HepG2 (cell line): Measurements from ENCODE around the gene PSD4. TPM values are rescaled to one million over a fixed set of nuclear protein-coding genes. Genes with fewer than 3 reads are reported as not detected.

Source experiments
- FOXK2 ChIP-seq: fragments of 450-650 bp; IDR thresholded peaks from 2 replicates; pipeline ENCODE4 v1.6.1; 2016
- FOXP1 ChIP-seq, 2 experiments: fragments of 450-650 bp in 1 of 2; IDR thresholded peaks; 2 replicates each; pipeline ENCODE4 v1.6.1; 2017 to 2018; ENCODE audit warnings: antibody characterized with exemption in 1 of 2
- GTF2F1 ChIP-seq: fragments of 150-350 bp; IDR thresholded peaks from 2 replicates; pipeline ENCODE4 v1.6.1; 2014; ENCODE audit warnings: low read length
- KAT2B ChIP-seq: fragments of 150-350 bp; IDR thresholded peaks from 2 replicates; pipeline ENCODE4 v1.6.1; 2014; ENCODE audit warnings: low read depth, low read length, borderline replicate concordance
- LCORL ChIP-seq, 2 experiments: fragments of 450-650 bp in 1 of 2; sonication (generic) in 1 of 2; formaldehyde crosslinking in 1 of 2; IDR thresholded peaks; 2 replicates each; pipeline versions ENCODE4 v1.5.0 to v1.6.1; 2017 to 2020; ENCODE audit warnings: antibody characterized with exemption in 1 of 2, missing genetic modification reagents in 1 of 2
- NCOA2 ChIP-seq: sonication (generic); formaldehyde crosslinking; IDR thresholded peaks from 2 replicates; pipeline ENCODE4 v1.8.0; 2022; ENCODE audit warnings: inconsistent platforms
- RNF2 ChIP-seq: fragments of 450-650 bp; conservative IDR thresholded peaks from 2 replicates; pipeline ENCODE4 v1.6.1; 2016; ENCODE audit warnings: low read depth
- SAFB2 ChIP-seq: sonication (generic); formaldehyde crosslinking; IDR thresholded peaks from 2 replicates; pipeline ENCODE4 v1.5.1; 2020; ENCODE audit warnings: missing genetic modification reagents, low read depth, mild to moderate bottlenecking, borderline replicate concordance
- TBX3 ChIP-seq: fragments of 450-650 bp; IDR thresholded peaks from 2 replicates; pipeline ENCODE4 v1.6.1; 2017; ENCODE audit warnings: antibody characterized with exemption, mild to moderate bottlenecking, inconsistent platforms, borderline replicate concordance
- TMF1 ChIP-seq: sonication (generic); formaldehyde crosslinking; IDR thresholded peaks from 2 replicates; pipeline ENCODE4 v1.8.1; 2022; ENCODE audit warnings: low read depth, missing genetic modification reagents
- U2AF2 ChIP-seq: fragments of 200-400 bp; formaldehyde crosslinking; IDR thresholded peaks from 2 replicates; pipeline ENCODE4 v1.6.1; 2017; ENCODE audit warnings: low read depth, mild to moderate bottlenecking, low read length
- ZFP62 ChIP-seq: sonication (generic); formaldehyde crosslinking; IDR thresholded peaks from 2 replicates; pipeline ENCODE4 v1.4.0; 2020; ENCODE audit warnings: missing genetic modification reagents
- ZMAT3 ChIP-seq: sonication (generic); formaldehyde crosslinking; conservative IDR thresholded peaks from 2 replicates; pipeline ENCODE4 v1.7.0; 2021; ENCODE audit warnings: missing genetic modification reagents
- ZMYM4 ChIP-seq: sonication (generic); formaldehyde crosslinking; IDR thresholded peaks from 2 replicates; pipeline ENCODE4 v1.8.1; 2023; ENCODE audit warnings: mild to moderate bottlenecking, missing genetic modification reagents
- ZNF101 ChIP-seq: sonication (generic); formaldehyde crosslinking; IDR thresholded peaks from 2 replicates; pipeline ENCODE4 v1.4.0; 2020; ENCODE audit warnings: mild to moderate bottlenecking, low read depth, missing genetic modification reagents, borderline replicate concordance
- ZNF224 ChIP-seq: sonication (generic); formaldehyde crosslinking; IDR thresholded peaks from 2 replicates; pipeline ENCODE4 v1.5.0; 2020; ENCODE audit warnings: mild to moderate bottlenecking, missing genetic modification reagents
- ZNF44 ChIP-seq: sonication (generic); formaldehyde crosslinking; IDR thresholded peaks from 2 replicates; pipeline ENCODE4 v1.5.1; 2020; ENCODE audit warnings: mild to moderate bottlenecking, missing genetic modification reagents
- ZNF558 ChIP-seq: sonication (generic); formaldehyde crosslinking; IDR thresholded peaks from 2 replicates; pipeline ENCODE4 v1.9.0; 2022; ENCODE audit warnings: mild to moderate bottlenecking, missing genetic modification reagents, borderline replicate concordance
- ZNF644 ChIP-seq: IDR thresholded peaks from 2 replicates; pipeline ENCODE4 v1.6.1; 2016; ENCODE audit warnings: low read depth
- ZSCAN29 ChIP-seq: sonication (generic); formaldehyde crosslinking; conservative IDR thresholded peaks from 2 replicates; pipeline ENCODE4 v1.4.0; 2020; ENCODE audit warnings: mild to moderate bottlenecking, missing genetic modification reagents
- polyA plus RNA-seq, 8 experiments: library from polyadenylated mRNA; depleted of rRNA in 3 of 8; stranded (reverse) in 7 of 8; unstranded in 1 of 8; fragments of >200 nt; fragmentation: Illumina TruSeq in 4 of 8; extraction: Trizol in 4 of 8; gene quantifications; 2 replicates each; pipeline versions ENCODE4 v1.2.1 to v1.2.3, GENCODE V29; 2011 to 2016; ENCODE audit warnings: low read depth in 4 of 8, missing spikeins in 1 of 8, mixed read lengths in 1 of 8; ENCODE audit not compliant: insufficient read depth in 1 of 8
- total RNA-seq, 5 experiments: library from RNA; depleted of rRNA; stranded (reverse); fragments of >200 nt; fragmentation: Illumina TruSeq; extraction: Trizol; gene quantifications; 2 replicates each; pipeline ENCODE4 v1.2.3, GENCODE V29; 2016; ENCODE audit warnings: low read depth in 1 of 5
- TF ChIP-seq, protein P1 (sequence below): sonication (generic); formaldehyde crosslinking; IDR thresholded peaks from 2 replicates; pipeline ENCODE4 v1.4.0; 2020; ENCODE audit warnings: mild to moderate bottlenecking, missing genetic modification reagents
- TF ChIP-seq, protein P2 (sequence below): sonication (generic); formaldehyde crosslinking; IDR thresholded peaks from 2 replicates; pipeline ENCODE4 v1.4.0; 2020; ENCODE audit warnings: missing genetic modification reagents; ENCODE audit errors: not compliant biosample characterization
- TF ChIP-seq, protein P3 (sequence below): sonication (generic); formaldehyde crosslinking; IDR thresholded peaks from 2 replicates; pipeline ENCODE4 v1.4.0; 2020; ENCODE audit warnings: mild to moderate bottlenecking, missing genetic modification reagents
- TF ChIP-seq, protein P4 (sequence below): sonication (generic); formaldehyde crosslinking; IDR thresholded peaks from 2 replicates; pipeline ENCODE4 v1.9.0; 2021; ENCODE audit warnings: missing genetic modification reagents, mild to moderate bottlenecking, borderline replicate concordance
- TF ChIP-seq, protein P5 (sequence below): IDR thresholded peaks from 2 replicates; pipeline ENCODE4 v1.6.1; 2012; ENCODE audit warnings: low read depth, low read length, improper control_type of control experiment

Gene PSD4
- total and polyA plus RNA-seq, 2 of the 13 experiments (the other 11 are each of a cell fraction or from before 2014, with no cell fraction given) = 5.8 to 9.4 TPM

DNA sequence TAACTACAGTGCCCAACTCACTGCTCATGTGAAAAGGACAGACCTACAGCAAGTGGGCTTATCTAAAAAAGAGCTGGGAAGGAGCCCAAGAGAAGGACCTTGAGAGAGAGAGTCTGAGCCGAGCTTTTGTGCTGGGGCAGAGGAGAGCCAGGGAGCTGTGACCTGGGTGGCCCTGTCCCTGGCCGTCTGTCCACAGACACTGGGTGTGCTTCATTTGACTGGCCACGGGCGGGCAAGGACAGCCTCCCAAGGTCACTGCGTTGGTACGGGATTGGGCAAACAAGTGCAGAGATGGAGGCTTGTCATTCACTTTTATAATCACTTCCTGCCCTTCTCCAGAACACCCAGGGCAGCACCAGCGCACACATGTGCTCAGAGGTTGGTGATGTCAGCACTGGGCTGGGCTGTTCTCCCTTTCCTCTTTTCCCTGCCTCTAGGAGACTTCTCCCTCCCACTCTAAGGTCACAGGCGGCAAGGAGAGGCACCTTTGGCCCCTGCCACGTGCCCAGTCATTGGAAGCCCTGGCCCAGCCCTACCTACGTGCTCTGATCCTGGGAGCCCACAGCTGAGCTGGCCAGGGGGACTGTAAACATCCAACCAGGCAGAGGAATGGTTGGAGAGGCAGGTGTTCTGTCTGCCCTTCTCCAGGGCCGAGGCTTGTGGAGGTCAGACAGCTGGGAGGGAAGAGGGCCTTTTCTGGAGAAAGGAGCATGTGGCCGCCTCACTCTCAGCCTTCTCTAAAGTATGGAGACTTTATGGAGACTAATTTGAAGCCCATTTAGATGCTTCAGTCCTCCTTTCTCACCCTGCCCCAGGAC, 6.4 kb upstream of the PSD4 start (continued):
- TF ChIP-seq, protein P1, sequence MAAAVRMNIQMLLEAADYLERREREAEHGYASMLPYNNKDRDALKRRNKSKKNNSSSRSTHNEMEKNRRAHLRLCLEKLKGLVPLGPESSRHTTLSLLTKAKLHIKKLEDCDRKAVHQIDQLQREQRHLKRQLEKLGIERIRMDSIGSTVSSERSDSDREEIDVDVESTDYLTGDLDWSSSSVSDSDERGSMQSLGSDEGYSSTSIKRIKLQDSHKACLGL (CRISPR knock-in tag) = peak; percentile 78; the same call in 1 of the 2 replicates
- TF ChIP-seq ZMAT3 (CRISPR knock-in tag) (peak; percentile 98; the same call in 1 of the 2 replicates), ZNF224 (peak; percentile 8; the same call in 1 of the 2 replicates), ZNF644 (CRISPR knock-in tag) (peak; percentile 89), GTF2F1 (no peak), NCOA2 (CRISPR knock-in tag) (peak; percentile 80), ZFP62 (CRISPR knock-in tag) (no peak), ZSCAN29 (CRISPR knock-in tag) (peak; percentile 93), RNF2 (peak; percentile 96), ZNF44 (CRISPR knock-in tag) (peak; percentile 35; the same call in 1 of the 2 replicates), TMF1 (CRISPR knock-in tag) (peak; percentile 75; the same call in 1 of the 2 replicates), FOXK2 (peak; percentile 80), TBX3 (peak; percentile 77; the same call in 1 of the 2 replicates), ZNF558 (CRISPR knock-in tag) (peak; percentile 67; the same call in 1 of the 2 replicates), LCORL (IDR thresholded peaks at IDR 0.05) (no peak), LCORL (CRISPR knock-in tag; IDR thresholded peaks at IDR 0.05) (peak; percentile 98), ZMYM4 (CRISPR knock-in tag) (peak; percentile 98), KAT2B (no peak), ZNF101 (peak; percentile 79; the same call in 1 of the 2 replicates), FOXP1 (IDR thresholded peaks at IDR 0.05) (no peak), FOXP1 (CRISPR knock-in tag; IDR thresholded peaks at IDR 0.05) (peak; percentile 91), U2AF2 (no peak), SAFB2 (CRISPR knock-in tag) (peak; percentile 92; the same call in 1 of the 2 replicates)
- TF ChIP-seq, protein P2, sequence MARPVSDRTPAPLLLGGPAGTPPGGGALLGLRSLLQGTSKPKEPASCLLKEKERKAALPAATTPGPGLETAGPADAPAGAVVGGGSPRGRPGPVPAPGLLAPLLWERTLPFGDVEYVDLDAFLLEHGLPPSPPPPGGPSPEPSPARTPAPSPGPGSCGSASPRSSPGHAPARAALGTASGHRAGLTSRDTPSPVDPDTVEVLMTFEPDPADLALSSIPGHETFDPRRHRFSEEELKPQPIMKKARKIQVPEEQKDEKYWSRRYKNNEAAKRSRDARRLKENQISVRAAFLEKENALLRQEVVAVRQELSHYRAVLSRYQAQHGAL (CRISPR knock-in tag) = peak; percentile 87
- TF ChIP-seq, protein P3, sequence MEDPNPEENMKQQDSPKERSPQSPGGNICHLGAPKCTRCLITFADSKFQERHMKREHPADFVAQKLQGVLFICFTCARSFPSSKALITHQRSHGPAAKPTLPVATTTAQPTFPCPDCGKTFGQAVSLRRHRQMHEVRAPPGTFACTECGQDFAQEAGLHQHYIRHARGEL (CRISPR knock-in tag) = no peak
- TF ChIP-seq, protein P4, sequence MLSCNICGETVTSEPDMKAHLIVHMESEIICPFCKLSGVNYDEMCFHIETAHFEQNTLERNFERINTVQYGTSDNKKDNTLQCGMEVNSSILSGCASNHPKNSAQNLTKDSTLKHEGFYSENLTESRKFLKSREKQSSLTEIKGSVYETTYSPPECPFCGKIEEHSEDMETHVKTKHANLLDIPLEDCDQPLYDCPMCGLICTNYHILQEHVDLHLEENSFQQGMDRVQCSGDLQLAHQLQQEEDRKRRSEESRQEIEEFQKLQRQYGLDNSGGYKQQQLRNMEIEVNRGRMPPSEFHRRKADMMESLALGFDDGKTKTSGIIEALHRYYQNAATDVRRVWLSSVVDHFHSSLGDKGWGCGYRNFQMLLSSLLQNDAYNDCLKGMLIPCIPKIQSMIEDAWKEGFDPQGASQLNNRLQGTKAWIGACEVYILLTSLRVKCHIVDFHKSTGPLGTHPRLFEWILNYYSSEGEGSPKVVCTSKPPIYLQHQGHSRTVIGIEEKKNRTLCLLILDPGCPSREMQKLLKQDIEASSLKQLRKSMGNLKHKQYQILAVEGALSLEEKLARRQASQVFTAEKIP = no peak
- TF ChIP-seq, protein P5, sequence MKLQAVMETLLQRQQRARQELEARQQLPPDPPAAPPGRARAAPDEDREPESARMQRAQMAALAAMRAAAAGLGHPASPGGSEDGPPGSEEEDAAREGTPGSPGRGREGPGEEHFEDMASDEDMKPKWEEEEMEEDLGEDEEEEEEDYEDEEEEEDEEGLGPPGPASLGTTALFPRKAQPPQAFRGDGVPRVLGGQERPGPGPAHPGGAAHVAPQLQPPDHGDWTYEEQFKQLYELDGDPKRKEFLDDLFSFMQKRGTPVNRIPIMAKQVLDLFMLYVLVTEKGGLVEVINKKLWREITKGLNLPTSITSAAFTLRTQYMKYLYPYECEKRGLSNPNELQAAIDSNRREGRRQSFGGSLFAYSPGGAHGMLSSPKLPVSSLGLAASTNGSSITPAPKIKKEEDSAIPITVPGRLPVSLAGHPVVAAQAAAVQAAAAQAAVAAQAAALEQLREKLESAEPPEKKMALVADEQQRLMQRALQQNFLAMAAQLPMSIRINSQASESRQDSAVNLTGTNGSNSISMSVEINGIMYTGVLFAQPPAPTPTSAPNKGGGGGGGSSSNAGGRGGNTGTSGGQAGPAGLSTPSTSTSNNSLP = 0 out of 2 replicates have a peak, but pooled peaks have one; percentile 31
